Upper lobe of left lung (tissue), 4 donors: ENCODE results near the gene GSG1L.

Experiments used
- POLR2A ChIP-seq, 4 donors: fragments of 450-650 bp; IDR thresholded peaks; one replicate each; pipeline ENCODE4 v1.5.1; 2016 to 2017; ENCODE audit warnings: antibody characterized with exemption in 4 of 4, mild to moderate bottlenecking in 2 of 4
- TF ChIP-seq, protein P1 (sequence below), 6 experiments: fragments of 450-650 bp in 4 of 6; fragments of 200-600 bp in 2 of 6; sonication (generic) in 2 of 6; IDR thresholded peaks; one replicate each; pipeline ENCODE4 v1.5.1; 2016 to 2019; ENCODE audit warnings: antibody characterized with exemption in 6 of 6

- TF ChIP-seq, protein P1, sequence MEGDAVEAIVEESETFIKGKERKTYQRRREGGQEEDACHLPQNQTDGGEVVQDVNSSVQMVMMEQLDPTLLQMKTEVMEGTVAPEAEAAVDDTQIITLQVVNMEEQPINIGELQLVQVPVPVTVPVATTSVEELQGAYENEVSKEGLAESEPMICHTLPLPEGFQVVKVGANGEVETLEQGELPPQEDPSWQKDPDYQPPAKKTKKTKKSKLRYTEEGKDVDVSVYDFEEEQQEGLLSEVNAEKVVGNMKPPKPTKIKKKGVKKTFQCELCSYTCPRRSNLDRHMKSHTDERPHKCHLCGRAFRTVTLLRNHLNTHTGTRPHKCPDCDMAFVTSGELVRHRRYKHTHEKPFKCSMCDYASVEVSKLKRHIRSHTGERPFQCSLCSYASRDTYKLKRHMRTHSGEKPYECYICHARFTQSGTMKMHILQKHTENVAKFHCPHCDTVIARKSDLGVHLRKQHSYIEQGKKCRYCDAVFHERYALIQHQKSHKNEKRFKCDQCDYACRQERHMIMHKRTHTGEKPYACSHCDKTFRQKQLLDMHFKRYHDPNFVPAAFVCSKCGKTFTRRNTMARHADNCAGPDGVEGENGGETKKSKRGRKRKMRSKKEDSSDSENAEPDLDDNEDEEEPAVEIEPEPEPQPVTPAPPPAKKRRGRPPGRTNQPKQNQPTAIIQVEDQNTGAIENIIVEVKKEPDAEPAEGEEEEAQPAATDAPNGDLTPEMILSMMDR (IDR thresholded peaks at IDR 0.05): no peak
- no peak for TF ChIP-seq POLR2A (IDR thresholded peaks at IDR 0.05)
Observed at GRCh38 chr16:27879601-27880247, 183.8 kb downstream of the GSG1L start.
